ENCODE measurements around the gene B4GALT6.

Gene B4GALT6

GRCh38 chr18:31636387-31636786, 48.0 kb downstream of the B4GALT6 start:
- Histone ChIP-seq H3K9me3 (ENCODE audit: control insufficient read depth, low read length) (no peaks in the 10 kb centered on the region), H3K4me1 (ENCODE audit: control insufficient read depth, insufficient read depth, low read length) (no peaks in the 10 kb centered on the region), H3K27ac (ENCODE audit: insufficient read depth, low read depth, low read length, poor library complexity, severe bottlenecking) (no peak overlapping the region), H3K4me3 (ENCODE audit: insufficient read depth, low read depth, low read length) (no peak overlapping the region), H3K36me3 (ENCODE audit: control insufficient read depth, insufficient read depth, low read length) (no peaks in the 10 kb centered on the region), H3K27me3 (ENCODE audit: control insufficient read depth, insufficient read depth, low read length, poor library complexity, severe bottlenecking) (no peaks in the 10 kb centered on the region)

GRCh38 chr18:31634331-31634713, 50.1 kb downstream of the B4GALT6 start:
- Histone ChIP-seq H3K9me3 (ENCODE audit: control insufficient read depth, low read length) (no peaks in the 10 kb centered on the region), H3K27ac (ENCODE audit: insufficient read depth, low read depth, low read length, poor library complexity, severe bottlenecking) (no peak overlapping the region), H3K4me1 (ENCODE audit: control insufficient read depth, insufficient read depth, low read length) (no peaks in the 10 kb centered on the region), H3K4me3 (ENCODE audit: insufficient read depth, low read depth, low read length) (no peak overlapping the region), H3K36me3 (ENCODE audit: control insufficient read depth, insufficient read depth, low read length) (no peaks in the 10 kb centered on the region), H3K27me3 (ENCODE audit: control insufficient read depth, insufficient read depth, low read length, poor library complexity, severe bottlenecking) (no peaks in the 10 kb centered on the region)
- WGBS, 2 experiments: 86 to 89% methylated on average over 3 of the region's 3 CpGs

- WGBS, 2 experiments: 94% methylated on average over 10 of the region's 10 CpGs
- no peaks in the 10 kb centered on the region for H3K36me3 ChIP-seq (ENCODE audit: control insufficient read depth, insufficient read depth, low read length)
- no peak overlapping the region for H3K27ac ChIP-seq (ENCODE audit: insufficient read depth, low read depth, low read length, poor library complexity, severe bottlenecking)
- H3K4me3 ChIP-seq (ENCODE audit: insufficient read depth, low read depth, low read length): no peak overlapping the region
- H3K27me3 ChIP-seq (ENCODE audit: control insufficient read depth, insufficient read depth, low read length, poor library complexity, severe bottlenecking): no peaks in the 10 kb centered on the region
- no peaks in the 10 kb centered on the region for H3K4me1 ChIP-seq (ENCODE audit: control insufficient read depth, insufficient read depth, low read length)
- no peaks in the 10 kb centered on the region for H3K9me3 ChIP-seq (ENCODE audit: control insufficient read depth, low read length)
These were observed 50.7 kb downstream of the B4GALT6 start for GRCh38 chr18:31633392-31634330.

GRCh38 chr18:31632356-31632755, 52.0 kb downstream of the B4GALT6 start:
- Histone ChIP-seq H3K4me1 (ENCODE audit: control insufficient read depth, insufficient read depth, low read length) (no peaks in the 10 kb centered on the region), H3K36me3 (ENCODE audit: control insufficient read depth, insufficient read depth, low read length) (no peaks in the 10 kb centered on the region), H3K27ac (ENCODE audit: insufficient read depth, low read depth, low read length, poor library complexity, severe bottlenecking) (no peak overlapping the region), H3K4me3 (ENCODE audit: insufficient read depth, low read depth, low read length) (no peak overlapping the region), H3K9me3 (ENCODE audit: control insufficient read depth, low read length) (no peaks in the 10 kb centered on the region), H3K27me3 (ENCODE audit: control insufficient read depth, insufficient read depth, low read length, poor library complexity, severe bottlenecking) (no peaks in the 10 kb centered on the region)
- 100% methylated on average over 1 of the region's 1 CpG for WGBS, 2 experiments

GRCh38 chr18:31631526-31631925, 52.9 kb downstream of the B4GALT6 start:
- Histone ChIP-seq H3K9me3 (ENCODE audit: control insufficient read depth, low read length) (no peaks in the 10 kb centered on the region), H3K27me3 (ENCODE audit: control insufficient read depth, insufficient read depth, low read length, poor library complexity, severe bottlenecking) (no peaks in the 10 kb centered on the region), H3K4me1 (ENCODE audit: control insufficient read depth, insufficient read depth, low read length) (no peaks in the 10 kb centered on the region), H3K4me3 (ENCODE audit: insufficient read depth, low read depth, low read length) (no peak overlapping the region), H3K27ac (ENCODE audit: insufficient read depth, low read depth, low read length, poor library complexity, severe bottlenecking) (no peak overlapping the region), H3K36me3 (ENCODE audit: control insufficient read depth, insufficient read depth, low read length) (peaks cover 2% of the 10 kb centered on the region)
- 100% methylated on average over 1 of the region's 1 CpG; no CpG with 5 or more reads in 1 of the 2 experiments for WGBS, 2 experiments

GRCh38 chr18:31630549-31630948, 53.8 kb downstream of the B4GALT6 start:
- H3K27ac ChIP-seq (ENCODE audit: insufficient read depth, low read depth, low read length, poor library complexity, severe bottlenecking): no peak overlapping the region
- H3K9me3 ChIP-seq (ENCODE audit: control insufficient read depth, low read length): no peaks in the 10 kb centered on the region
- no peak overlapping the region for H3K4me3 ChIP-seq (ENCODE audit: insufficient read depth, low read depth, low read length)
- H3K36me3 ChIP-seq (ENCODE audit: control insufficient read depth, insufficient read depth, low read length): peaks cover 4% of the 10 kb centered on the region
- 93 to 98% methylated on average over 4 of the region's 4 CpGs for WGBS, 2 experiments
- H3K27me3 ChIP-seq (ENCODE audit: control insufficient read depth, insufficient read depth, low read length, poor library complexity, severe bottlenecking): no peaks in the 10 kb centered on the region
- H3K4me1 ChIP-seq (ENCODE audit: control insufficient read depth, insufficient read depth, low read length): no peaks in the 10 kb centered on the region

- H3K27ac ChIP-seq (ENCODE audit: insufficient read depth, low read depth, low read length, poor library complexity, severe bottlenecking): no peak overlapping the region
- H3K27me3 ChIP-seq (ENCODE audit: control insufficient read depth, insufficient read depth, low read length, poor library complexity, severe bottlenecking): no peaks in the 10 kb centered on the region
- 90 to 92% methylated on average over 5 to 6 of the region's 6 CpGs for WGBS, 2 experiments
- no peak overlapping the region for H3K4me3 ChIP-seq (ENCODE audit: insufficient read depth, low read depth, low read length)
- H3K4me1 ChIP-seq (ENCODE audit: control insufficient read depth, insufficient read depth, low read length): no peaks in the 10 kb centered on the region
- H3K9me3 ChIP-seq (ENCODE audit: control insufficient read depth, low read length): no peaks in the 10 kb centered on the region
- peaks cover 4% of the 10 kb centered on the region for H3K36me3 ChIP-seq (ENCODE audit: control insufficient read depth, insufficient read depth, low read length)
These were observed 58.0 kb downstream of the B4GALT6 start for GRCh38 chr18:31626409-31626808.

- H3K36me3 ChIP-seq (ENCODE audit: control insufficient read depth, insufficient read depth, low read length): peaks cover 4% of the 10 kb centered on the region
- 85 to 88% methylated on average over 11 of the region's 13 CpGs for WGBS, 2 experiments
These were observed 59.3 kb downstream of the B4GALT6 start for GRCh38 chr18:31624892-31625640.

GRCh38 chr18:31619291-31619690, 65.1 kb downstream of the B4GALT6 start:
- H3K27me3 ChIP-seq (ENCODE audit: control insufficient read depth, insufficient read depth, low read length, poor library complexity, severe bottlenecking): no peaks in the 10 kb centered on the region
- H3K9me3 ChIP-seq (ENCODE audit: control insufficient read depth, low read length): no peaks in the 10 kb centered on the region
- no peak overlapping the region for H3K4me3 ChIP-seq (ENCODE audit: insufficient read depth, low read depth, low read length)
- H3K27ac ChIP-seq (ENCODE audit: insufficient read depth, low read depth, low read length, poor library complexity, severe bottlenecking): no peak overlapping the region
- H3K4me1 ChIP-seq (ENCODE audit: control insufficient read depth, insufficient read depth, low read length): no peaks in the 10 kb centered on the region
- H3K36me3 ChIP-seq (ENCODE audit: control insufficient read depth, insufficient read depth, low read length): no peaks in the 10 kb centered on the region

More at GRCh38 chr18:31624892-31625640, 59.3 kb downstream of the B4GALT6 start:
- no peaks in the 10 kb centered on the region for H3K9me3 ChIP-seq (ENCODE audit: control insufficient read depth, low read length)
- H3K27me3 ChIP-seq (ENCODE audit: control insufficient read depth, insufficient read depth, low read length, poor library complexity, severe bottlenecking): no peaks in the 10 kb centered on the region
- H3K27ac ChIP-seq (ENCODE audit: insufficient read depth, low read depth, low read length, poor library complexity, severe bottlenecking): no peak overlapping the region
- H3K4me3 ChIP-seq (ENCODE audit: insufficient read depth, low read depth, low read length): no peak overlapping the region
- no peaks in the 10 kb centered on the region for H3K4me1 ChIP-seq (ENCODE audit: control insufficient read depth, insufficient read depth, low read length)

GRCh38 chr18:31618801-31619200, 65.6 kb downstream of the B4GALT6 start:
- no peak overlapping the region for H3K4me3 ChIP-seq (ENCODE audit: insufficient read depth, low read depth, low read length)

More at GRCh38 chr18:31618801-31619200, 65.6 kb downstream of the B4GALT6 start:
- Histone ChIP-seq H3K36me3 (ENCODE audit: control insufficient read depth, insufficient read depth, low read length) (no peaks in the 10 kb centered on the region), H3K27ac (ENCODE audit: insufficient read depth, low read depth, low read length, poor library complexity, severe bottlenecking) (no peak overlapping the region), H3K4me1 (ENCODE audit: control insufficient read depth, insufficient read depth, low read length) (no peaks in the 10 kb centered on the region), H3K27me3 (ENCODE audit: control insufficient read depth, insufficient read depth, low read length, poor library complexity, severe bottlenecking) (no peaks in the 10 kb centered on the region), H3K9me3 (ENCODE audit: control insufficient read depth, low read length) (no peaks in the 10 kb centered on the region)
- 92% methylated on average over 5 of the region's 5 CpGs for WGBS, 2 experiments
